DMS 273 (cell line): ENCODE measurements around the gene GINS3.

Experiments
- DNase-seq: peaks from one replicate; lab custom pipeline; 2025; ENCODE audit not compliant: unreplicated experiment; lab: John Stamatoyannopoulos, UW

GINS3 gene

GRCh38 chr16:58392215-58393137 lies at the start of gene GINS3:
TSS of gene GINS3 (plus strand) at chr16:58392471. CDS start at chr16:58392602, 131 bp downstream.
- peak; percentile 97 for DNase-seq

GRCh38 chr16:58343562-58343961 lies 48.7 kb upstream of the GINS3 start:
- DNase-seq, result no peak

GRCh38 chr16:58345574-58346354 lies 46.5 kb upstream of the GINS3 start:
- DNase-seq, result peak; percentile 30

- DNase-seq, result peak; percentile 13
Measured at GRCh38 chr16:58346831-58347371, 45.4 kb upstream of the GINS3 start.

DNA sequence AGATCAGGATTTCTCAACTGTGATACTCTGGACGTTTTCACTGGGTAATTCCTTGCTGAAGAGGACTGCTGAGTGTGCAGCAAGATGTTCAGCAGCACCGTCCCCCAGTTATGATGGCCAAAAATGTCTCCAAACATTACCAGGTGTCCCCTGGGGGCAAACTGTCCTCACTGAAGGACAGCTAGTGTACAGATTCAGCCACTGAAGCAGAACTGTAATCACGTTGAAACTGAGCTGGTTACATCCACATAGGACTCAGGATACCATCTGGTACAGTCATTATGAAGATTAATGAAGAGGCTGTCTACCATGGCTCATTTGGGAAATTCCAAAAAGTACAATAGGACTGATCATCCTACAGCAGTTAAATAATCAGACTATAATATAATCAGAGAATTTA lies 43.3 kb upstream of the GINS3 start:
- peak; percentile 58 for DNase-seq

GRCh38 chr16:58352690-58353089 lies 39.6 kb upstream of the GINS3 start:
- DNase-seq, result no peak

GRCh38 chr16:58360041-58360634 lies 32.1 kb upstream of the GINS3 start:
- no peak for DNase-seq

GRCh38 chr16:58361726-58362125 lies 30.5 kb upstream of the GINS3 start:
- no peak for DNase-seq

- no peak for DNase-seq
Measured at GRCh38 chr16:58363746-58364393, 28.4 kb upstream of the GINS3 start.

DNA sequence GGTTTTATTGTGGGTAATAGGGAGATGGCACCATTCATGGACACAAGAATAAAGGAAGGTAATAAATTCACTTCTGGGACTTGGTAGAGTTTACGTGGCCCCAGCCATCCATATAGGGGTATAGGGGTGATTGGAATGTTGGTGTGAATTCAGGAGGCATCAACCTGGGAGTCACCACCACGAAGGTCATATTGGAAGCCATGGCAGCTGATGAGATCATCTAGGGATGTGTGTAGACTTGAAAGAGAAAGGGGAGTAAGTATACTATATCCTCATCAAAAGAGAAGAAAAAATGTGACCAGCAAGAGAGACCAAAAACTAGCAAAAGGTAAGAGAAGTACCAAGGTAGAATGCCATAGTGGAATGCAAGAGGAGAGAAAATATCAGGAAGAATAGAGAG lies 26.6 kb upstream of the GINS3 start:
- no peak for DNase-seq

DNA sequence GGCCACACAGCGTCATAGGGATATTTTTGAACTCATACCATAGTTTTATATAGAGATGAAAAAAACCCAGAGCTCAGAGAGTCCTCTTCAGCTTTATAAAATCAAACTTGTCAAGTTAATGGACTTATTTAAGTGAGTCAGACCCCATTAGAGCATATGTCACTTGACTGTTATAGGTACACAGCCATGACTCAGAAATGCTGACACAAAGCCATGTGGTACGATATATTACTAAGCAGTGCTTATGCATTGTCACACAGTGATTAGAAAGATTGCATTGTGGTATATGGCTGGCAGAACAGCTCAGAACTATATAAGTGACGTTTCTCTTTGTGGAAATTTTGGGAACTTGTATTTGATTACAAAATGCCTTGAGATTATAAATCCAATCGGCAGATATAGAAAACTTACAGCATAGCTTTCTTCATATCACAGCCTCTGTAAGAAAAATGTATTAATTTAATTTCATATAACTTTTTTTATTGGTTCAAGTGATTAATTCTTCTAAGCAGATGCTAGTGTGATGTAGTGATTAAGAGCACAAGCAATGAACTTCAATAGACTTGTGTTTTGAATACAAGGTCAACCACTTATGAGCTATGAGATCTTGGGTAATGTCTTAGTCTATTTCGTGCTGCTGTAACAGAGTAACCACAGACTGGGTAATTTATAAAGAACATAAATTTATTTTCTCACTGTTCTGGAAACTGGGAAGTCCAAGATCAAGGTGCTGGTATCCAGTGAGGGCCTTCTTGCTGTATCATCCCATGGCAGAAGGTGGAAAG lies 25.8 kb upstream of the GINS3 start:
- DNase-seq, result peak; percentile 27

GRCh38 chr16:58367252-58367651 lies 25.0 kb upstream of the GINS3 start:
- no peak for DNase-seq

DNA sequence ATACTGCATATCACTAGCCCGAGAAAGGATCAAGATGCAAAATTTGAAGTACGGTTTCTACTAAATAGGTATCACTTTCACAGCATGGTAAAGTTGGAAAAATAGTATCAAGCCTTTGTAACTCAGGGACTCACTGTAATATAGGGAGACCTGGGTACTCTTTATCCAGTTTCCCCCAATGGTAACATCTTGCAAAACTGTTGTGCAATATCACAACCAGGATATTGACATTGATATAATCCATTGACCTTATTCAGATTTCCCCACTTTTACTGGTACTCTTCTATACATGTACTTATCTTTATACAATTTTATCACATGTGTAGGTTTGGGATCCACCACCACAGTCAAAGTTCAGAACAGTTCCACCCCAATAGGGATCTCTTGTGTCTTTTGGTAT lies 20.4 kb upstream of the GINS3 start:
- no peak for DNase-seq

GRCh38 chr16:58375386-58375785 lies 16.9 kb upstream of the GINS3 start:
- no peak for DNase-seq

- no peak for DNase-seq
Measured at GRCh38 chr16:58377932-58378331, 14.3 kb upstream of the GINS3 start.

GRCh38 chr16:58378401-58378800 lies 13.9 kb upstream of the GINS3 start:
- DNase-seq, result no peak

DNA sequence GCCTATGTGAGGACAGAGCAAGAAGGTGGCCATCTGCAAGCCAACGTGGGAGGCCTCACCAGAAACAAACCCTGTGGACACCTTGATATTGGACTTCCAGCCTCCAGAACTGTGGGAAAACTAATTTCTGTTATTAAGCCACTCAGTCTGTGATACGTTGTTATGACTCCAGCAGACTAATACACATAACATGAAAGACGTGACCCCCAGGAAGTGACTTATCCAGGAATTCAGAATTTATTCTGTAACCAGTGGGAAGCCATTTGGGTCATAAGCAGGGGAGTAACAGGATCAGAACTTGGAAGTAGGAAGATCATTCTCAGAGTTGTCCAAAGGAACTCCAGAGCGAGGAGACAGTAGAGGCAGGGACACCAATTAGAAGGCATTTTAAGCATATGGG lies 12.5 kb upstream of the GINS3 start:
- no peak for DNase-seq

DNA sequence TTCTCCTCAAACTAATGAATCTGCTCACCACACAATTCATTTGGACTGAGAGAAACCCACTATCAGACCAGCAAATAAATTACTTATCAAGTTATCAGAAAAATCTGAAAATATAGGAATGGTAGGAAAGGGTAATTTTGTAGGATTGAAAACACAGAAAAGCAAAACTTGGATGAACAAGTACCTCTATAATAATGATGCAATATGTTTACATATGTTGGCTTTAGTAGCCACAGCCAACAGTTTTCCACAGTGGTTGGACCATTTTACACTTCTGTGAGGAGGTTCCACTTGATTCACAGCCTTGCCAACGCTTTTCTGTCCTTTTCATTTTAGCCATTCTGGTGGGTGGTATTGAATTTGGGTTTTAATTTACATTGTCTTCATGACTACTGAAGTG lies 10.6 kb upstream of the GINS3 start:
- no peak for DNase-seq

DNA sequence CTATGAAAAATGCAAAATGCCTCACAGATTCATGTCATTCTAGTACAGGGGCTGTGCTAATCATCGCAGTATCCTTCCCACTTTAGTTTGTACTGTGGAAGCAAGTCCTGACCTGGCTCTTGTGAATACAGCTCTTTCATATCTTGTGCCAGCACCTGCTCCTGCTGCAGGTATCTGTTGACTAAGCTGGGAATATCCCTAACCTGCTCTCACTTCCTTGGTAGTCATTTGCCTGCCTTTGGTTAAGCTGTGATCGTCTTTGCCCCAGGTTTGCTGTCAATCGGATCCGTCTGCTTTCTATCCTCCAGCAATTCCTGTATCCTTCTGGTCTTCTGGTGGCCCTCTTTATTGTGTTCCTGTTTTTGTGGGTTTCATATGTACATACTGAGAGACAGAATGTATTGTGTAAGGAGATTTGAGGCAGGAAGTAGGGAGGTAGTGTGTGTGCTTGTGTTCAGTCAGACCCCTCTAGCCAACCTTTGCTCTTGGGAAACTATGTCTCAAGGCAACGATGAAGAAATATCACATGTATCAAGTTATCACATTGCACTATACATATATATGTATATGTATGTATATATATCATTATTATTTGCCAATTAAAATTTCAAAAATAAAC lies 7.7 kb upstream of the GINS3 start:
- DNase-seq, result no peak
